ENCODE results near the gene SYTL2.

DNA sequence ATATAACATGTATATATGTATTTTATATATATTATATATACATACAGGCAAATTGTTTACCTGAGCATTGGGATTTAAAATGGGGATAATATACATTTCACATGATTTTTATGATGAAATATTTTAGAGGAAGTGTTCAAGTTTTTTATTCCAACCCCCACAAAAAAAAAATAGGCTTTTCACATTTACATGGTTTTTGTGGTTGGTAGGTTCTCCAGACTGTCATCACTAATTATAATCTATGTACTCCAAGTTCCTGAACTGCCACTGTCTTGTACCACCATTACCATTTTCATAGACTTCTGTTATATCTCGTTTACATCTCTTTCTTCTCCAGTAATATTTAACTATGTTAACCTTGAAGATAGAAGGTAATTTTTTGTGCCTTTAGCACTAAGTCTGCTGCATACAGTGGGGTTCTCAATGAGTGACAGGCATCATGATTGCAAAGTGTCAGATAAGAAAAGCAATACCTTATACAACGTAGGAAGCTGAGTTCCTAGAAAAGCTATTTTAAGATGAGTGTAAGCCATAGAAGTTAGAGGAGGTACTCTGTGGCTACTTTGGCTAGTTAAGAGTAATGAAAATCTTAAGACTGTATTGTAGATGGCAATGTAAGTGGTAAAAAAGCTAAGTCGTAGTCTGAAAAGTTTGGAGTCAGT, 158.0 kb downstream of the SYTL2 start:
- no peak for TF ChIP-seq YY1 (IDR thresholded peaks at IDR 0.05; ENCODE audit: low read depth)
- TF ChIP-seq, protein P1, sequence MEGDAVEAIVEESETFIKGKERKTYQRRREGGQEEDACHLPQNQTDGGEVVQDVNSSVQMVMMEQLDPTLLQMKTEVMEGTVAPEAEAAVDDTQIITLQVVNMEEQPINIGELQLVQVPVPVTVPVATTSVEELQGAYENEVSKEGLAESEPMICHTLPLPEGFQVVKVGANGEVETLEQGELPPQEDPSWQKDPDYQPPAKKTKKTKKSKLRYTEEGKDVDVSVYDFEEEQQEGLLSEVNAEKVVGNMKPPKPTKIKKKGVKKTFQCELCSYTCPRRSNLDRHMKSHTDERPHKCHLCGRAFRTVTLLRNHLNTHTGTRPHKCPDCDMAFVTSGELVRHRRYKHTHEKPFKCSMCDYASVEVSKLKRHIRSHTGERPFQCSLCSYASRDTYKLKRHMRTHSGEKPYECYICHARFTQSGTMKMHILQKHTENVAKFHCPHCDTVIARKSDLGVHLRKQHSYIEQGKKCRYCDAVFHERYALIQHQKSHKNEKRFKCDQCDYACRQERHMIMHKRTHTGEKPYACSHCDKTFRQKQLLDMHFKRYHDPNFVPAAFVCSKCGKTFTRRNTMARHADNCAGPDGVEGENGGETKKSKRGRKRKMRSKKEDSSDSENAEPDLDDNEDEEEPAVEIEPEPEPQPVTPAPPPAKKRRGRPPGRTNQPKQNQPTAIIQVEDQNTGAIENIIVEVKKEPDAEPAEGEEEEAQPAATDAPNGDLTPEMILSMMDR (IDR thresholded peaks at IDR 0.05) = no peak
- TF ChIP-seq, protein P2, sequence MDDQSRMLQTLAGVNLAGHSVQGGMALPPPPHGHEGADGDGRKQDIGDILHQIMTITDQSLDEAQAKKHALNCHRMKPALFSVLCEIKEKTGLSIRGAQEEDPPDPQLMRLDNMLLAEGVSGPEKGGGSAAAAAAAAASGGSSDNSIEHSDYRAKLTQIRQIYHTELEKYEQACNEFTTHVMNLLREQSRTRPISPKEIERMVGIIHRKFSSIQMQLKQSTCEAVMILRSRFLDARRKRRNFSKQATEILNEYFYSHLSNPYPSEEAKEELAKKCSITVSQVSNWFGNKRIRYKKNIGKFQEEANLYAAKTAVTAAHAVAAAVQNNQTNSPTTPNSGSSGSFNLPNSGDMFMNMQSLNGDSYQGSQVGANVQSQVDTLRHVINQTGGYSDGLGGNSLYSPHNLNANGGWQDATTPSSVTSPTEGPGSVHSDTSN (IDR thresholded peaks at IDR 0.05) = 0 out of 2 replicates have a peak, but pooled peaks have one; percentile 6
- TF ChIP-seq RFX5 (IDR thresholded peaks at IDR 0.05; ENCODE audit: low read length) = no peak
- TF ChIP-seq POLR2AphosphoS5 (IDR thresholded peaks at IDR 0.05; ENCODE audit: low read depth, low read length) = no peak
- no peak for TF ChIP-seq TAF1 (IDR thresholded peaks at IDR 0.05; ENCODE audit: borderline replicate concordance, low read depth, low read length)
- TF ChIP-seq TCF12 (IDR thresholded peaks at IDR 0.05) = no peak
- TF ChIP-seq GABPA (IDR thresholded peaks at IDR 0.05; ENCODE audit: low read depth) = no peak
- TF ChIP-seq, protein P3, sequence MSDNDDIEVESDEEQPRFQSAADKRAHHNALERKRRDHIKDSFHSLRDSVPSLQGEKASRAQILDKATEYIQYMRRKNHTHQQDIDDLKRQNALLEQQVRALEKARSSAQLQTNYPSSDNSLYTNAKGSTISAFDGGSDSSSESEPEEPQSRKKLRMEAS (IDR thresholded peaks at IDR 0.05; ENCODE audit: low read depth) = no peak
- TF ChIP-seq RAD21 (IDR thresholded peaks at IDR 0.05; ENCODE audit: low read length) = no peak
- TF ChIP-seq SMC3 (IDR thresholded peaks at IDR 0.05; ENCODE audit: low read depth, low read length) = no peak
- TF ChIP-seq NFIC (IDR thresholded peaks at IDR 0.05; ENCODE audit: borderline replicate concordance) = no peak

Measured in SK-N-SH (cell line).